ENCODE data around the gene GRB10. TPM values are rescaled to one million over a fixed set of nuclear protein-coding genes. Genes with fewer than 3 reads are reported as not detected.

Gene GRB10
- total RNA-seq, 1 donor from 2014 or later: 33.9 TPM

GRCh38 chr7:50690541-50691011, 92.1 kb downstream of the GRB10 start:
- Mint-ChIP-seq H3K27me3 (ENCODE audit: insufficient read depth, low read depth) (peaks cover 2% of the 10 kb centered on the region), H3K4me1 (peaks cover 24% of the 10 kb centered on the region), H3K4me3 (no peak overlapping the region), H3K9me3 (peaks cover under 1% of the 10 kb centered on the region), H3K27ac (no peak overlapping the region), H3K36me3 (peaks cover 40% of the 10 kb centered on the region)
- H3K4me3 ChIP-seq: no peak overlapping the region
- H3K4me1 ChIP-seq: peaks cover 22% of the 10 kb centered on the region
- H3K4me2 ChIP-seq: peak overlapping the region; percentile 30
- H3K9ac ChIP-seq: no peak overlapping the region
- no peaks in the 10 kb centered on the region for H3K27me3 ChIP-seq
- peak overlapping the region; percentile 57 for H3K27ac ChIP-seq
- peak; percentile 58 for DNase-seq (ENCODE audit: low spot score)
- H4K20me1 ChIP-seq (ENCODE audit: low read depth): peaks cover 23% of the 10 kb centered on the region
- no peak for TF ChIP-seq EZH2 (IDR thresholded peaks at IDR 0.05)
- no peak for TF ChIP-seq CTCF (IDR thresholded peaks at IDR 0.05)
- TF ChIP-seq EZH2phosphoT487 (IDR thresholded peaks at IDR 0.05): no peak
- peaks cover 23% of the 10 kb centered on the region for H3F3A ChIP-seq (ENCODE audit: low read depth)
- H3K79me2 ChIP-seq (ENCODE audit: low read depth): no peaks in the 10 kb centered on the region
- H3K36me3 ChIP-seq: no peaks in the 10 kb centered on the region
- no peaks in the 10 kb centered on the region for H3K9me3 ChIP-seq (ENCODE audit: low read depth)
- H2AFZ ChIP-seq (replicated peaks): no peak overlapping the region

GRCh38 chr7:50688226-50688590, 94.5 kb downstream of the GRB10 start:
- H2AFZ ChIP-seq (replicated peaks): no peak overlapping the region
- peaks cover 20% of the 10 kb centered on the region for H3K4me1 ChIP-seq
- H3K9me3 ChIP-seq (ENCODE audit: low read depth): no peaks in the 10 kb centered on the region
- DNase-seq (ENCODE audit: low spot score): no peak
- H3K27me3 ChIP-seq: no peaks in the 10 kb centered on the region
- no peak for TF ChIP-seq EZH2phosphoT487 (IDR thresholded peaks at IDR 0.05)
- TF ChIP-seq CTCF (IDR thresholded peaks at IDR 0.05): no peak
- no peak for TF ChIP-seq EZH2 (IDR thresholded peaks at IDR 0.05)
- no peaks in the 10 kb centered on the region for H3K36me3 ChIP-seq
- H3K4me2 ChIP-seq: no peak overlapping the region
- peaks cover 23% of the 10 kb centered on the region for H4K20me1 ChIP-seq (ENCODE audit: low read depth)
- H3K27ac ChIP-seq: no peak overlapping the region
- no peak overlapping the region for H3K4me3 ChIP-seq
- H3K9ac ChIP-seq: no peak overlapping the region
- no peaks in the 10 kb centered on the region for H3K79me2 ChIP-seq (ENCODE audit: low read depth)
- peaks cover 11% of the 10 kb centered on the region for H3K4me1 Mint-ChIP-seq
- peaks cover 23% of the 10 kb centered on the region for H3F3A ChIP-seq (ENCODE audit: low read depth)
- H3K36me3 Mint-ChIP-seq: peaks cover 46% of the 10 kb centered on the region
- H3K9me3 Mint-ChIP-seq: peaks cover 13% of the 10 kb centered on the region
- no peak overlapping the region for H3K27ac Mint-ChIP-seq
- H3K4me3 Mint-ChIP-seq: no peak overlapping the region
- H3K27me3 Mint-ChIP-seq (ENCODE audit: insufficient read depth, low read depth): peaks cover 2% of the 10 kb centered on the region

- DNase-seq (ENCODE audit: low spot score): no peak
- Mint-ChIP-seq H3K27ac (no peak overlapping the region), H3K9me3 (peaks cover 13% of the 10 kb centered on the region), H3K36me3 (peaks cover 50% of the 10 kb centered on the region), H3K4me3 (no peak overlapping the region), H3K27me3 (ENCODE audit: insufficient read depth, low read depth) (peaks cover 2% of the 10 kb centered on the region), H3K4me1 (peaks cover 10% of the 10 kb centered on the region)
- Histone ChIP-seq H3K27ac (no peak overlapping the region), H3K4me2 (no peak overlapping the region), H3F3A (ENCODE audit: low read depth) (peaks cover 23% of the 10 kb centered on the region), H3K9me3 (ENCODE audit: low read depth) (no peaks in the 10 kb centered on the region), H3K36me3 (no peaks in the 10 kb centered on the region), H3K27me3 (no peaks in the 10 kb centered on the region), H3K9ac (no peak overlapping the region), H3K4me1 (peaks cover 19% of the 10 kb centered on the region), H4K20me1 (ENCODE audit: low read depth) (peaks cover 23% of the 10 kb centered on the region), H2AFZ (replicated peaks) (no peak overlapping the region), H3K79me2 (ENCODE audit: low read depth) (no peaks in the 10 kb centered on the region), H3K4me3 (no peak overlapping the region)
- no peak for TF ChIP-seq EZH2 (IDR thresholded peaks at IDR 0.05)
- TF ChIP-seq EZH2phosphoT487 (IDR thresholded peaks at IDR 0.05): no peak
- TF ChIP-seq CTCF (IDR thresholded peaks at IDR 0.05): no peak
These were observed 95.0 kb downstream of the GRB10 start for GRCh38 chr7:50687575-50688225.

Data from neural progenitor cell (in vitro differentiated cells).